ENCODE results near the gene SASH3. TPM values are rescaled to one million over a fixed set of nuclear protein-coding genes. Genes with fewer than 3 reads are reported as not detected.

Gene SASH3
- total and polyA plus RNA-seq, 5 donors from 2014 or later = 117 to 205 (median 191) TPM

- H3K4me1 Mint-ChIP-seq = peaks cover 7 to 89% (median 30%) of the 10 kb centered on the region in 4 donors
Observed at GRCh38 chrX:129771266-129771995, 8.3 kb upstream of the SASH3 start.

DNA sequence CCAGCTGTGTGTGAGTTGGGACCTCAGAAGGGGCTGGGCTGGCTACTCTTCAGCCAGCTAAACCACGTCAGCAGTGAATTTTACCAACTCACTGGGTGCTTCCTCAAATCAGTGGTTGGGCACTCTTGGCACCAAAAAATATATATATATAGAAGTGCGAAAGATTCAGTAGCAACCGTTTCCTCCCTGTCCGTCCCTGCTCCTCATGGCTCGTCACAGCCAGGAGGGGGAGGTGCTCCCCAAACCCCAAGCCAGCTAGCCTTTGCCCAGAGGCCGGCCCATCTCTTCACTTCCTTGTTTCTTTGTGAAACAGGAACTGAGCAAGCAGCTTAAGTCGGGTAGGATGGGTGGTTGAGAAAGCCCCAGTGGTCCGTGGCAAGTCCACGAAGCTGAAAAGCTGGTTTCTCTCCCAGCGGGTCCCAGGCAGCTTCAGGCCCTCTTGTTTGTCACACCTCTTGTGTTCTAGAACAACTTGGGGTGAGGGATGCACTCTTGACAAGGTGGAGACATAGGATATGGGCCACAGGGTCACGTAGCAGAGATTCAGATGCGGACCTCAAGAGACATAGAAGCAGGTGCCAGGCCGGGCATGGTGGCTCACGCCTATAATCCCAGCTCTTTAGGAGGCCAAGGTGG lies 6.8 kb upstream of the SASH3 start:
- H3K27me3 ChIP-seq (ENCODE audit: control insufficient read depth, insufficient read depth, low read length) = no peaks in the 10 kb centered on the region
- H3K9me3 ChIP-seq (ENCODE audit: control insufficient read depth in 2 of 2, low read length in 2 of 2) = no peaks in the 10 kb centered on the region
- ATAC-seq (ENCODE audit: low read depth in 2 of 2) (peak in 1 of 2 donors; percentile 7), DNase-seq (peak in 2 of 3 donors; percentile 13 to 67)
- no peaks in the 10 kb centered on the region for H3K36me3 Mint-ChIP-seq
- H3K4me1 Mint-ChIP-seq = peaks cover 7 to 92% (median 35%) of the 10 kb centered on the region in 4 donors
- peak overlapping the region in 3 of 4 donors; percentile 63 to 73 (median 66) for H3K4me3 Mint-ChIP-seq
- no peaks in the 10 kb centered on the region for H3K36me3 ChIP-seq (ENCODE audit: control insufficient read depth, insufficient read depth, low read length)
- H3K27ac ChIP-seq (ENCODE audit: insufficient read depth, low read length, poor library complexity, severe bottlenecking) = peak overlapping the region; percentile 77
- peak overlapping the region; percentile 88 to 94 (median 93) for H3K27ac Mint-ChIP-seq
- peaks cover 4% of the 10 kb centered on the region for H3K27me3 Mint-ChIP-seq
- peaks cover 95% of the 10 kb centered on the region for H3K4me1 ChIP-seq (ENCODE audit: control insufficient read depth, insufficient read depth, low read length, poor library complexity, severe bottlenecking)
- H3K9me3 Mint-ChIP-seq = no peaks in the 10 kb centered on the region
- peak overlapping the region; percentile 26 for H3K4me3 ChIP-seq (ENCODE audit: low read depth, low read length)

More at GRCh38 chrX:129771266-129771995, 8.3 kb upstream of the SASH3 start:
- H3K27ac ChIP-seq (ENCODE audit: insufficient read depth, low read length, poor library complexity, severe bottlenecking) = peak overlapping the region; percentile 77
- Mint-ChIP-seq H3K9me3 (no peaks in the 10 kb centered on the region), H3K4me3 (peak overlapping the region; percentile 51 to 87 (median 70)), H3K36me3 (peaks cover 3% of the 10 kb centered on the region), H3K27me3 (peaks cover 4% of the 10 kb centered on the region), H3K27ac (peak overlapping the region; percentile 83 to 96 (median 92))
- no peaks in the 10 kb centered on the region for H3K36me3 ChIP-seq (ENCODE audit: control insufficient read depth, insufficient read depth, low read length)
- H3K4me3 ChIP-seq (ENCODE audit: low read depth, low read length) = peak overlapping the region; percentile 41
- H3K27me3 ChIP-seq (ENCODE audit: control insufficient read depth, insufficient read depth, low read length) = no peaks in the 10 kb centered on the region
- no peaks in the 10 kb centered on the region for H3K9me3 ChIP-seq (ENCODE audit: control insufficient read depth in 2 of 2, low read length in 2 of 2)
- peaks cover 90% of the 10 kb centered on the region for H3K4me1 ChIP-seq (ENCODE audit: control insufficient read depth, insufficient read depth, low read length, poor library complexity, severe bottlenecking)
- ATAC-seq (ENCODE audit: low read depth in 2 of 2) = peak; percentile 25 to 36
- DNase-seq = peak; percentile 27 to 76 (median 51)

DNA sequence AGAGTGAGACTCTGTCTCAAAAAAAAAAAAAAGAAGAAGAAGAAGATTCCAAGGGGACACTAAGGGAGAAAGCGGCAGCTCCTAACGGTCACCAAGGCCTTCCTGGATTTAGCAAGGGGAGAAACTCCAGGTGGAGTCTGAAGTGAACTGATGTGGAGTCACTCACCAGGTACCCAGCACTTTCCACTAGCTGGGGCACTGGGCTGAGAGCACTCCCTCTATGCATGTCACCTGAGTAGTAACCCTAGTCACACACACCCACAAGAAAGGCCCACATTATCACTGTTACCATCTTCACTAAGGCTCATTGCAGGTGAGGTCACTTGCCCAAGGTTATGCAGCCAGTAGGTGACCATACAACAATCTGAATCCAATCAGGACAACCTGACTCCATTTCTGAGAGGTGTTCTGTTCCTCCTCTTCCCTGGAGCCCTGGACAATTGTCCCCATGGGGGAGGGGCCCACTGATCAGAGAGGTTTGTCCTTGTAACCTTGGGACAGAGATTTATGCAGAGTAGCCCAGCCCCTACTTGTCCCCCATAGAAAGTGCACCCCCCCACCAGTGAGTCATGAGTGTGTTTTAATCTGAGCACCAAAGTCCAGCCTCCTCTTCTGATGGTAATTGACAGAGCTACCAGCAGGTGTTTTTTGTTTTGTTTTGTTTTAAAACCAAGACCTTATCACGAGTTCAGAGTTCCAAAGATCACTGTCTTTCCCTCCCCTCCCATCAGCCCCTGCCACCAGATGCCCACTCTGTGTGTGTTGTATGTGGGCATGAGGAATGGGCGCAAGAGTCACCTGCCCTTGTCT lies 5.9 kb upstream of the SASH3 start:
- no peaks in the 10 kb centered on the region for H3K27me3 ChIP-seq (ENCODE audit: control insufficient read depth, insufficient read depth, low read length)
- H3K4me1 ChIP-seq (ENCODE audit: control insufficient read depth, insufficient read depth, low read length, poor library complexity, severe bottlenecking) = peaks cover 94% of the 10 kb centered on the region
- Mint-ChIP-seq H3K27ac (peak overlapping the region; percentile 88 to 94 (median 93)), H3K27me3 (peaks cover 4% of the 10 kb centered on the region), H3K36me3 (no peaks in the 10 kb centered on the region), H3K9me3 (no peaks in the 10 kb centered on the region), H3K4me1 (peaks cover 7 to 91% (median 36%) of the 10 kb centered on the region in 4 donors), H3K4me3 (peak overlapping the region; percentile 8 to 86 (median 43))
- peak overlapping the region; percentile 77 for H3K27ac ChIP-seq (ENCODE audit: insufficient read depth, low read length, poor library complexity, severe bottlenecking)
- H3K36me3 ChIP-seq (ENCODE audit: control insufficient read depth, insufficient read depth, low read length) = no peaks in the 10 kb centered on the region
- peak overlapping the region; percentile 37 for H3K4me3 ChIP-seq (ENCODE audit: low read depth, low read length)
- no peaks in the 10 kb centered on the region for H3K9me3 ChIP-seq (ENCODE audit: control insufficient read depth in 2 of 2, low read length in 2 of 2)
- no peak for ATAC-seq (ENCODE audit: low read depth in 2 of 2)
- peak in 1 of 3 donors; percentile 42 for DNase-seq

DNA sequence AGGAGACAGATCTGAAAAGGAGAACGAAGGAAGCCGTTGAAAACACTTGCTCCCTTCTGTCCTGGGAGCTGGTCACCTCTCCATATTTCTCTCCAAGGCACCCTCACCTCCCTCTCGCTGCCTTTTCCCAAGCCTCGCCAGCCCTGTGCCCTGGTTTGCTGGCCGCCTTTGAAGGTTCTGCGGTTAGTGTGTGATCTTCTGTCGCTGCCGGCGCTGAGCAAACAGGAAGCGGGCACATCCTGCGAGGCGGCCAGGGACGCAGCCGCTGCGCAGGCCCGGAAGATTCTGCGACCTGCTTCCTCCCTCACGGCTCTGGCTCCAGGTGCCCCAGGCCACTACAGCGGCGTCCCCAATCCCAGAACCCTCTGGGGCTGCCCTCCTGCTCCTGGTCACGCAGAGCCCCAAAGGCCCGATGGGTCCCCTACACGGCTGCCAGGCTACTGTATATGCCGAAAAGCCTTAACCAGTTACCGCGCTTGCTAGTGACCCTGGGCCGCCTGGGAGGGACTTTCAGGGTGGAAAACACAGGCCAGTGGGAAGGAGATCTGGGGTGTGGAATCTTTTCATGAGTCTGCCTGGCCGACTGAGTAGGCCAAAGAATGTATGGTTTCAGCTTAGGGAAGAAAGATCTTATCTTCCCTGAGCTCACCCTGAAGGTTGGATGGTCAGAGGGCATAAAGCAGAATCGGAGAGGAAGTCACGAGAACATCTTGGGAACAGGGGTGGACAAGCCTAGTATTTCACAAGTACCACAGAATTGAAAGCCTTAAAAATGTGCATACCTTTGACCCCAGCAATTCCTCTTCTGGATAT lies 2.3 kb upstream of the SASH3 start:
- Histone ChIP-seq H3K36me3 (ENCODE audit: control insufficient read depth, insufficient read depth, low read length) (peaks cover 1% of the 10 kb centered on the region), H3K27ac (ENCODE audit: insufficient read depth, low read length, poor library complexity, severe bottlenecking) (peak overlapping the region; percentile 89), H3K9me3 (ENCODE audit: control insufficient read depth in 2 of 2, low read length in 2 of 2) (no peaks in the 10 kb centered on the region), H3K4me1 (ENCODE audit: control insufficient read depth, insufficient read depth, low read length, poor library complexity, severe bottlenecking) (peaks cover 87% of the 10 kb centered on the region), H3K27me3 (ENCODE audit: control insufficient read depth, insufficient read depth, low read length) (no peaks in the 10 kb centered on the region), H3K4me3 (ENCODE audit: low read depth, low read length) (peak overlapping the region; percentile 62)
- H3K9me3 Mint-ChIP-seq = peaks cover 0 to 2% (median 0%) of the 10 kb centered on the region in 7 donors
- H3K36me3 Mint-ChIP-seq = peaks cover 6% of the 10 kb centered on the region
- no peaks in the 10 kb centered on the region for H3K27me3 Mint-ChIP-seq
- H3K27ac Mint-ChIP-seq = peak overlapping the region; percentile 92 to 99 (median 97)
- DNase-seq (peak; percentile 64 to 91 (median 76)), ATAC-seq (ENCODE audit: low read depth in 2 of 2) (peak; percentile 38 to 39)
- H3K4me1 Mint-ChIP-seq = peaks cover 0 to 89% (median 31%) of the 10 kb centered on the region in 4 donors
- H3K4me3 Mint-ChIP-seq = peak overlapping the region; percentile 86 to 94 (median 90)

- no peaks in the 10 kb centered on the region for H3K27me3 ChIP-seq (ENCODE audit: control insufficient read depth, insufficient read depth, low read length)
- no peaks in the 10 kb centered on the region for H3K9me3 ChIP-seq (ENCODE audit: control insufficient read depth in 2 of 2, low read length in 2 of 2)
- H3K27ac ChIP-seq (ENCODE audit: insufficient read depth, low read length, poor library complexity, severe bottlenecking) = peak overlapping the region; percentile 89
- ATAC-seq (ENCODE audit: low read depth in 2 of 2) (no peak), DNase-seq (no peak)
- Mint-ChIP-seq H3K9me3 (peaks cover 0 to 2% (median 0%) of the 10 kb centered on the region in 7 donors), H3K4me1 (peaks cover 0 to 90% (median 34%) of the 10 kb centered on the region in 4 donors), H3K4me3 (peak overlapping the region; percentile 89 to 96 (median 93)), H3K36me3 (peaks cover 20% of the 10 kb centered on the region), H3K27ac (peak overlapping the region; percentile 92 to 99 (median 92)), H3K27me3 (no peaks in the 10 kb centered on the region)
- peak overlapping the region; percentile 95 for H3K4me3 ChIP-seq (ENCODE audit: low read depth, low read length)
- peaks cover 12% of the 10 kb centered on the region for H3K36me3 ChIP-seq (ENCODE audit: control insufficient read depth, insufficient read depth, low read length)
- peaks cover 87% of the 10 kb centered on the region for H3K4me1 ChIP-seq (ENCODE audit: control insufficient read depth, insufficient read depth, low read length, poor library complexity, severe bottlenecking)
Observed at GRCh38 chrX:129779086-129779672, 570 bp upstream of the SASH3 start.

DNA sequence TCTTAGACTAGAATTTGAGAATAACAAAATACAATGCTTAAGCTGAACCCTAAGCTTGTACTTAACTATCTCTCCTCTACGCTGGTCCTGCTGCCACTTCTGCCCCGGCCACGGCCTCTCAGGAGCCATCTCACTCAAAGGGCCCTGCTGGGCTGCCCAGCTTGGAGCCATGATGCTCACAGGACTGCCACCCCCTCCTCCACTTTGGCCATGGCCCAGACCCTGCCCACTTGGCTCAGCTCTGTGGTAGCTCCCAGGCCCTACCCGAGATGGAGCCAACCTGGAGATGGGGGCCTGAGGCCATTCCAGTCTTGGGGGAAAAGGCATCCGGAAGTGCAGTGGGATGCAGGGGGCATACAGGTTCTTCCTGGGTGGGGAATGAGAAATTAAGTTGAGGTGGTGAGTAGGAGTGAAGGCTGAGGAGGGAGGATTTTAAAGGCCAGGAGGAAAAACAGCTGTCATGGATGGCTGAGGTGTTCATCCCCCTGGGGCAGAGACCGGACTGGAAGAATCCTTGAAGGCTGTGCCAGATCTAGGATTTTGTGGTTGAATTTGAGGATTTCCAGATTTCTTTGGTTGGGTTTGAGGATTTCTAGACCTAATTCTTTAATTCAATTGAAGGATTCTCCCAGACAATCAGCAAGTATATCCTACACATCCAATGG lies 824 bp downstream of the SASH3 start:
- Mint-ChIP-seq H3K36me3 (peaks cover 31% of the 10 kb centered on the region), H3K4me3 (peak overlapping the region; percentile 89 to 96 (median 93)), H3K27ac (peak overlapping the region; percentile 74 to 94 (median 92)), H3K9me3 (peaks cover 0 to 2% (median 0%) of the 10 kb centered on the region in 7 donors), H3K4me1 (peaks cover 0 to 88% (median 39%) of the 10 kb centered on the region in 4 donors), H3K27me3 (no peaks in the 10 kb centered on the region)
- ATAC-seq (ENCODE audit: low read depth in 2 of 2) = no peak
- no peak for DNase-seq
- H3K9me3 ChIP-seq (ENCODE audit: control insufficient read depth in 2 of 2, low read length in 2 of 2) = no peaks in the 10 kb centered on the region
- no peaks in the 10 kb centered on the region for H3K27me3 ChIP-seq (ENCODE audit: control insufficient read depth, insufficient read depth, low read length)
- H3K36me3 ChIP-seq (ENCODE audit: control insufficient read depth, insufficient read depth, low read length) = peaks cover 21% of the 10 kb centered on the region
- H3K4me1 ChIP-seq (ENCODE audit: control insufficient read depth, insufficient read depth, low read length, poor library complexity, severe bottlenecking) = peaks cover 88% of the 10 kb centered on the region
- peak overlapping the region; percentile 89 for H3K27ac ChIP-seq (ENCODE audit: insufficient read depth, low read length, poor library complexity, severe bottlenecking)
- H3K4me3 ChIP-seq (ENCODE audit: low read depth, low read length) = peak overlapping the region; percentile 95
